Vagina (tissue), 2 donors: ENCODE data around the gene KRTAP19-5. TPM values are rescaled to one million over a fixed set of nuclear protein-coding genes. Genes with fewer than 3 reads are reported as not detected.

Experiments used
- DNase-seq, 2 donors: peaks; one replicate each; pipeline ENCODE4 v3.0.0-alpha.2; 2017; ENCODE audit errors: extremely low spot score in 2 of 2
- H3K27ac ChIP-seq: fragments of 200-600 bp; sonication (generic); one replicate; pipeline ENCODE4 v1.5.1; 2019
- H3K27me3 ChIP-seq: fragments of 200-600 bp; sonication (generic); one replicate; pipeline ENCODE4 v1.5.1; 2019
- H3K36me3 ChIP-seq, 2 donors: fragments of 200-600 bp; sonication (generic); one replicate each; pipeline ENCODE4 v1.5.1; 2017 to 2019
- H3K4me1 ChIP-seq: fragments of 200-600 bp; sonication (generic); one replicate; pipeline ENCODE4 v1.5.1; 2019
- H3K4me3 ChIP-seq, 2 donors: fragments of 200-600 bp; sonication (generic); 1 replicate in 1 of 2; 2 replicates in 1 of 2; pipeline ENCODE4 v1.5.1; 2016 to 2019
- H3K9me3 ChIP-seq: fragments of 200-600 bp; sonication (generic); one replicate; pipeline ENCODE4 v1.5.1; 2019
- CTCF ChIP-seq, 3 experiments: fragments of 450-650 bp in 2 of 3; fragments of 200-600 bp in 1 of 3; sonication (generic) in 1 of 3; IDR thresholded peaks; one replicate each; pipeline ENCODE4 v1.5.1; 2017 to 2019; ENCODE audit warnings: antibody characterized with exemption in 3 of 3, mild to moderate bottlenecking in 2 of 3, moderate library complexity in 2 of 3
- POLR2A ChIP-seq, 2 donors: fragments of 450-650 bp; IDR thresholded peaks; one replicate each; pipeline ENCODE4 v1.6.1; 2017; ENCODE audit warnings: antibody characterized with exemption in 2 of 2, mild to moderate bottlenecking in 2 of 2, moderate library complexity in 2 of 2
- POLR2AphosphoS5 ChIP-seq, 2 donors: sonication (generic); formaldehyde crosslinking; IDR thresholded peaks; one replicate each; pipeline ENCODE4 v1.9.0; 2017; ENCODE audit warnings: antibody characterized with exemption in 2 of 2, mild to moderate bottlenecking in 2 of 2, low read depth in 1 of 2; ENCODE audit not compliant: insufficient read depth in 1 of 2
- intact Hi-C: fragments of 100-400 bp; cut with DNase I; formaldehyde crosslinking; loops from one replicate; pipeline ENCODE4 v1.15.1; 2023
- total RNA-seq: library from RNA; depleted of rRNA; stranded (reverse); fragments of >200 nt; gene quantifications from one replicate; pipeline ENCODE4 v1.2.3, GENCODE V29; 2016

Gene KRTAP19-5
- total RNA-seq, 1 donor from 2014 or later, result not detected

GRCh38 chr21:30497065-30497464, 4.9 kb downstream of the KRTAP19-5 start, which contains the start of gene KRTAP19-4:
Gene KRTAP19-4, minus strand, starts transcription at chr21:30497165. Its CDS starts 55 bp downstream, at chr21:30497110.
- DNase-seq, result no peak
- no peak within 1 kb of the TSS for H3K27ac ChIP-seq
- H3K27me3 ChIP-seq, result no peaks in the 10 kb centered on the region
- no peaks in the 10 kb centered on the region for H3K9me3 ChIP-seq
- TF ChIP-seq CTCF (IDR thresholded peaks at IDR 0.05) (no peak), POLR2A (IDR thresholded peaks at IDR 0.05) (no peak), POLR2AphosphoS5 (IDR thresholded peaks at IDR 0.05; ENCODE audit: insufficient read depth in 1 of 2, low read depth in 1 of 2) (no peak)
- H3K36me3 ChIP-seq, result no peaks in the 10 kb centered on the region
- intact Hi-C loops, result no loop called here
- H3K4me1 ChIP-seq, result no peaks in the 10 kb centered on the region
- H3K4me3 ChIP-seq, result no peak within 1 kb of the TSS

GRCh38 chr21:30491963-30492428, 9.9 kb downstream of the KRTAP19-5 start, which contains the start of gene KRTAP19-3:
Gene KRTAP19-3, minus strand, starts transcription at chr21:30492013. Its CDS starts 56 bp downstream, at chr21:30491957.
- no peak within 1 kb of the TSS for H3K4me3 ChIP-seq
- H3K4me1 ChIP-seq, result no peaks in the 10 kb centered on the region
- intact Hi-C loops, result no loop called here
- H3K27ac ChIP-seq, result no peak within 1 kb of the TSS
- no peaks in the 10 kb centered on the region for H3K36me3 ChIP-seq
- H3K27me3 ChIP-seq, result no peaks in the 10 kb centered on the region
- no peak for DNase-seq
- TF ChIP-seq CTCF (IDR thresholded peaks at IDR 0.05), result no peak
- TF ChIP-seq POLR2AphosphoS5 (IDR thresholded peaks at IDR 0.05; ENCODE audit: insufficient read depth in 1 of 2, low read depth in 1 of 2), result no peak
- TF ChIP-seq POLR2A (IDR thresholded peaks at IDR 0.05), result no peak
- H3K9me3 ChIP-seq, result no peaks in the 10 kb centered on the region

GRCh38 chr21:30487336-30487735, 14.6 kb downstream of the KRTAP19-5 start, which contains the start of gene KRTAP19-2:
Gene KRTAP19-2, minus strand, starts transcription at chr21:30487436. Its CDS starts 88 bp downstream, at chr21:30487348.
- Histone ChIP-seq H3K4me3 (no peak within 1 kb of the TSS), H3K4me1 (no peaks in the 10 kb centered on the region), H3K36me3 (no peaks in the 10 kb centered on the region), H3K27ac (no peak within 1 kb of the TSS), H3K9me3 (no peaks in the 10 kb centered on the region), H3K27me3 (no peaks in the 10 kb centered on the region)
- no peak for DNase-seq
- TF ChIP-seq POLR2A (IDR thresholded peaks at IDR 0.05) (no peak), CTCF (IDR thresholded peaks at IDR 0.05) (no peak), POLR2AphosphoS5 (IDR thresholded peaks at IDR 0.05; ENCODE audit: insufficient read depth in 1 of 2, low read depth in 1 of 2) (no peak)
- intact Hi-C loops, result no loop called here

GRCh38 chr21:30486180-30486579, 15.8 kb downstream of the KRTAP19-5 start:
- TF ChIP-seq POLR2A (IDR thresholded peaks at IDR 0.05) (no peak), CTCF (IDR thresholded peaks at IDR 0.05) (no peak), POLR2AphosphoS5 (IDR thresholded peaks at IDR 0.05; ENCODE audit: insufficient read depth in 1 of 2, low read depth in 1 of 2) (no peak)
- Histone ChIP-seq H3K27me3 (no peaks in the 10 kb centered on the region), H3K36me3 (no peaks in the 10 kb centered on the region), H3K9me3 (no peaks in the 10 kb centered on the region), H3K4me3 (no peak overlapping the region), H3K4me1 (no peaks in the 10 kb centered on the region), H3K27ac (no peak overlapping the region)
- DNase-seq, result no peak
- intact Hi-C loops, result no loop called here

GRCh38 chr21:30482130-30482529, 19.8 kb downstream of the KRTAP19-5 start:
- H3K4me3 ChIP-seq, result no peak overlapping the region
- no peak overlapping the region for H3K27ac ChIP-seq
- no peaks in the 10 kb centered on the region for H3K9me3 ChIP-seq
- no peak for DNase-seq
- no peaks in the 10 kb centered on the region for H3K27me3 ChIP-seq
- TF ChIP-seq POLR2A (IDR thresholded peaks at IDR 0.05) (no peak), POLR2AphosphoS5 (IDR thresholded peaks at IDR 0.05; ENCODE audit: insufficient read depth in 1 of 2, low read depth in 1 of 2) (no peak), CTCF (IDR thresholded peaks at IDR 0.05) (no peak)
- no peaks in the 10 kb centered on the region for H3K36me3 ChIP-seq
- intact Hi-C loops, result no loop called here
- H3K4me1 ChIP-seq, result no peaks in the 10 kb centered on the region
